ENCODE measurements around the gene ZBP1. TPM values are rescaled to one million over a fixed set of nuclear protein-coding genes. Genes with fewer than 3 reads are reported as not detected.

ZBP1 gene
- total RNA-seq, 1 experiment from 2014 or later: not detected

DNA sequence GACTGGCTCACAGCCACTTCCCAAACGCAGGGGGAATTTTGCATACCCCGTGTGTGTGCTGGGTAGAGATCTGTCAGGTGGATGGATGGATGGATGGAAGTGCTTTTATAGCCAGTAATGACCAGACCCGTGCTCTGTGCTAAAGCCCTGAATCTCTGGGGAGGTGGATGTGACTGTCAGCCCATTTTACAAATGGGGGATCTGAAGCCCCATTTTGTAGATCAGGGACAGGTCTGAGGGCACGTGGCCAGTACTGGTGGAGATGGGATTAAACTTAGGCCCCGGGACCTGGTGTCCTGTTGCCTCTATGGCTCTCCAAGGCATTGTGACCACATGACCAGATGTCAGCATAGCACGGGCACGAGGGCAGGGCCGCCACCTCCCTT lies 38.2 kb upstream of the ZBP1 start:
- TF ChIP-seq, protein P1, sequence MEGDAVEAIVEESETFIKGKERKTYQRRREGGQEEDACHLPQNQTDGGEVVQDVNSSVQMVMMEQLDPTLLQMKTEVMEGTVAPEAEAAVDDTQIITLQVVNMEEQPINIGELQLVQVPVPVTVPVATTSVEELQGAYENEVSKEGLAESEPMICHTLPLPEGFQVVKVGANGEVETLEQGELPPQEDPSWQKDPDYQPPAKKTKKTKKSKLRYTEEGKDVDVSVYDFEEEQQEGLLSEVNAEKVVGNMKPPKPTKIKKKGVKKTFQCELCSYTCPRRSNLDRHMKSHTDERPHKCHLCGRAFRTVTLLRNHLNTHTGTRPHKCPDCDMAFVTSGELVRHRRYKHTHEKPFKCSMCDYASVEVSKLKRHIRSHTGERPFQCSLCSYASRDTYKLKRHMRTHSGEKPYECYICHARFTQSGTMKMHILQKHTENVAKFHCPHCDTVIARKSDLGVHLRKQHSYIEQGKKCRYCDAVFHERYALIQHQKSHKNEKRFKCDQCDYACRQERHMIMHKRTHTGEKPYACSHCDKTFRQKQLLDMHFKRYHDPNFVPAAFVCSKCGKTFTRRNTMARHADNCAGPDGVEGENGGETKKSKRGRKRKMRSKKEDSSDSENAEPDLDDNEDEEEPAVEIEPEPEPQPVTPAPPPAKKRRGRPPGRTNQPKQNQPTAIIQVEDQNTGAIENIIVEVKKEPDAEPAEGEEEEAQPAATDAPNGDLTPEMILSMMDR (conservative IDR thresholded peaks at IDR 0.05): no peak
- no peak for TF ChIP-seq EZH2 (IDR thresholded peaks at IDR 0.05; ENCODE audit: low read depth)
- H3K79me2 ChIP-seq (ENCODE audit: low read depth): peaks cover 66% of the 10 kb centered on the region
- peaks cover 25% of the 10 kb centered on the region for H3K36me3 ChIP-seq (ENCODE audit: low read depth)
- CTCF ChIA-PET: no interaction called here
- peaks cover 80% of the 10 kb centered on the region for H4K20me1 ChIP-seq (ENCODE audit: insufficient read depth)
- peaks cover 58% of the 10 kb centered on the region; the same call in 1 of the 2 replicates for H3F3A ChIP-seq (ENCODE audit: insufficient read depth, low read depth)
- no TSS peak for BruUV-seq (replicated peaks)
- H2AFZ ChIP-seq: no peak overlapping the region
- H3K27me3 ChIP-seq (ENCODE audit: insufficient read depth, low read depth): no peaks in the 10 kb centered on the region
- DNase-seq: no peak
- no peak overlapping the region for H3K4me2 ChIP-seq
- H3K9me3 ChIP-seq (ENCODE audit: insufficient read depth, low read depth): no peaks in the 10 kb centered on the region
- intact Hi-C loops (cut with micrococcal nuclease; ENCODE audit: unreplicated experiment): no loop called here
- POLR2A ChIA-PET (ENCODE audit: unreplicated experiment): no interaction called here
- H3K4me3 ChIP-seq: no peak overlapping the region
- no peaks in the 10 kb centered on the region for H3K4me1 ChIP-seq (replicated peaks; ENCODE audit: insufficient read depth)
- no peaks in the 10 kb centered on the region for H3K9me2 ChIP-seq (ENCODE audit: insufficient read depth)
- H3K27ac ChIP-seq: no peak overlapping the region

- H3K9me2 ChIP-seq (ENCODE audit: insufficient read depth): no peaks in the 10 kb centered on the region
- no peak overlapping the region for H3K4me2 ChIP-seq
- intact Hi-C loops (cut with micrococcal nuclease; ENCODE audit: unreplicated experiment): no loop called here
- CTCF ChIA-PET: no interaction called here
- peaks cover 61% of the 10 kb centered on the region; the same call in 1 of the 2 replicates for H3F3A ChIP-seq (ENCODE audit: insufficient read depth, low read depth)
- peaks cover 80% of the 10 kb centered on the region for H4K20me1 ChIP-seq (ENCODE audit: insufficient read depth)
- H3K27me3 ChIP-seq (ENCODE audit: insufficient read depth, low read depth): no peaks in the 10 kb centered on the region
- H2AFZ ChIP-seq: no peak overlapping the region
- H3K4me1 ChIP-seq (replicated peaks; ENCODE audit: insufficient read depth): no peaks in the 10 kb centered on the region
- DNase-seq: no peak
- peaks cover 27% of the 10 kb centered on the region for H3K36me3 ChIP-seq (ENCODE audit: low read depth)
- H3K79me2 ChIP-seq (ENCODE audit: low read depth): peaks cover 64% of the 10 kb centered on the region
- no peak overlapping the region for H3K27ac ChIP-seq
- no TSS peak for BruUV-seq (replicated peaks)
- POLR2A ChIA-PET (ENCODE audit: unreplicated experiment): no interaction called here
- TF ChIP-seq, protein P1 (conservative IDR thresholded peaks at IDR 0.05): no peak
- no peak for TF ChIP-seq EZH2 (IDR thresholded peaks at IDR 0.05; ENCODE audit: low read depth)
- H3K4me3 ChIP-seq: no peak overlapping the region
- no peaks in the 10 kb centered on the region for H3K9me3 ChIP-seq (ENCODE audit: insufficient read depth, low read depth)
These were observed 37.6 kb upstream of the ZBP1 start for GRCh38 chr20:57657535-57658446.

GRCh38 chr20:57656821-57657534 lies 36.8 kb upstream of the ZBP1 start:
- ChIA-PET CTCF (interaction anchor here (0.6 kb wide), 1 partner anchor 430 kb away, joined by 4 read pairs; no protein-coding TSS in a partner anchor), POLR2A (ENCODE audit: unreplicated experiment) (no interaction called here)

More at GRCh38 chr20:57656821-57657534, 36.8 kb upstream of the ZBP1 start:
- Histone ChIP-seq H3K79me2 (ENCODE audit: low read depth) (peaks cover 55% of the 10 kb centered on the region), H3K9me3 (ENCODE audit: insufficient read depth, low read depth) (no peaks in the 10 kb centered on the region), H4K20me1 (ENCODE audit: insufficient read depth) (peaks cover 79% of the 10 kb centered on the region), H2AFZ (no peak overlapping the region), H3K4me3 (no peak overlapping the region), H3K9me2 (ENCODE audit: insufficient read depth) (no peaks in the 10 kb centered on the region), H3K27me3 (ENCODE audit: insufficient read depth, low read depth) (no peaks in the 10 kb centered on the region), H3K27ac (no peak overlapping the region; the same call in 1 of the 2 replicates), H3K4me2 (no peak overlapping the region), H3K36me3 (ENCODE audit: low read depth) (peaks cover 34% of the 10 kb centered on the region), H3K4me1 (replicated peaks; ENCODE audit: insufficient read depth) (no peaks in the 10 kb centered on the region), H3F3A (ENCODE audit: insufficient read depth, low read depth) (peaks cover 66% of the 10 kb centered on the region)
- BruUV-seq (replicated peaks): TSS peak; percentile 3
- TF ChIP-seq, protein P1 (conservative IDR thresholded peaks at IDR 0.05): no peak
- no peak for TF ChIP-seq EZH2 (IDR thresholded peaks at IDR 0.05; ENCODE audit: low read depth)
- DNase-seq: no peak
- intact Hi-C loops (cut with micrococcal nuclease; ENCODE audit: unreplicated experiment): no loop called here

All from PC-9 (cell line).